Cerebellar nuclear complex (tissue), 1 donor: ENCODE results near the gene SLC7A1.
"Not testable (repeated sequence)": the region's sequence is repeated elsewhere in the genome, so short reads cannot be mapped to it uniquely, and the experiment has no call there.

Experiments
- DNase-seq, 2 experiments: peaks; one replicate each; lab custom pipeline; 2025; lab: John Stamatoyannopoulos, UW

SLC7A1 gene

DNA sequence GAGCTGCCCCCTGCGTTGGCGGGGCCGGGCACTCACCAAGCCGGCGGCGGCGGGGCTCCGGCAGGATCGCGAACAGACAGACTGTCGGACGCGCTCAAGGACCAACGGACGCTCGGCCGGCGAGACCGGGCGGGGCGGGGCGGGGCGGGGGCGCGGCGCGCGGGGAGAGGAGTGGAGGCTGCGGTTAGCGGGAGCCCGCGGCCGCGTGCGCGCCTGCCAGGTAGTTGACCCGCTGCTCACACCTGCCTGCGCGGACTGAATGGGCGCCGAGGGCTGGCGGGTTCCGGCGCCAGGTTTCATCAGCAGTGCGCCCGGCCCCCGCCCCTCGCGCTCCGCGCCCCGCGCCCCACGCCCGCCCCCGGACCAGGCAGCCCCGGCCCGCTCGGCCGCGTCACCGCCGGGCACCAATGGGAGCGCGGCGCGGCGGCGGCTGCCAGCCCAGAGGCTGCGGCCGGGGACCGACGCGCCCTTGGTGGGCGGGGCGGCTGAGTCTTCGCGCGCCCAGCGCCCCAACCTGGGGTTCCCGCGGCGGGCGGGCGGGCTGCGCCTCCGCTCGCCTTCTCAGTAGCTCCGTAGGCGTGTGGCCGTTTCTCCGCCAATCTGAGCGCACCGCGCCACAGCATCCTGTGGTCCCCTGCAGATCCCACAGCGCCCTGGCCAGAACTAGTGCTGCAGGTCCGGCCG, at the start of gene SLC7A1:
TSS of gene SLC7A1 (minus strand) at position 309 of the 684 bp plus-strand sequence. CDS start 59,500 bp downstream, outside the sequence.
- DNase-seq, result peak in 1 of 2 experiments; percentile 12

DNA sequence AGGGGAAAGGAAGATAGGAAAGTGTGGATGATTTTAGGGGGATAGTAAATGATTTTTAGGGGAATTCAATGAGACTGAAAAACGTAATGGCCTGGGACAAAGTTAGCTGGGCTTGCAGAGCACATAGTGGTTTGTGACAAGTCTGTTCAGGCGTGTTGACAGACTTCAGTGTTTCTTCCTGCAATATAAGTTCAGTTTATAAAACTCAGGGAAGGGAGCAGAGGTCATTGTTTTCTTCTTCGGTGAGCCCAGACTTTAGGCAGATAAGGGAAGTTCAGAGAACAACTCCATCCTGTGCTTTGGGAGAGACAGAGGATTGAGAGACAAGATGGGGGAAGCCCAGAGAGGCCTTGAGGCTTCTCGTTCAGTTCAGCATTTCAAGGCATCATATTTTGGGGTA, 45.2 kb upstream of the SLC7A1 start:
- no peak for DNase-seq

DNA sequence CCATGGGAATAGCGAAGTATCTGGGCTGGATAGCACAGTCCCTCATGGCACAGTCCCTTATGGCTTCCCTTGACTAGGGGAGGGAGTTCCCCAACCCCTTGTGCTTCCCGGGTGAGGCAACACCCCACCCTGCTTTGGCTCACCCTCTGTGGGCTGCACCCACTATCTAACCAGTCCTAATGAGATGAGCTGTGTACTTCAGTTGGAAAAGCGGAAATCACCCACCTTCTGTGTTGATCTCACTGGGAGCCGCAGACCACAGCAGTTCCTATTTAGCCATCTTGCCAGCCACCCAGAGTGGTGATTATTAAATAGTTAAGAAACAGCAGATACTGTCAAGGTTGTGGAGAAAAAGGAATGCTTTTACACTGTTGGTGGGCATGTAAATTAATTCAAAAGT, 41.3 kb upstream of the SLC7A1 start:
- not testable (repeated sequence) for DNase-seq

DNA sequence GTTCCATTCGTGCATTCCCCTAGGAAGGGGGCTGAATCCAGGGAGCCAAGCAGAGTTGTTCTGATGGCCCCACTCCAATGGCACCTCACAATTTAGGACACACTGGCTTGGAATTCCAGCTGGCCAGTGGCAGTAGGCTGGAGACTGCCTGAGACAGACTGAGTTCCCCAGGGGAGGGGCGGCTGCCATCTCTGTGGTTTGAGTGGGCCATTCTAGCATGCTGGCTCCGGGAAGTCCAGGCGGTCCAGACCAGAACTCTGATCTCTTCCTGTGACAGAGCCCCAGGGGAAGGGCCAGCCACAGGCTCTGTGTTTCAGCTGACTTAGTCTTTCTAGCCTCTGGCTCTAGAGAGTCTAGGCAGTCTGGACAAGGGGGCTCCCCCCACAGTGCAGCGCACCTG, 29.5 kb upstream of the SLC7A1 start:
- DNase-seq, result no peak

DNA sequence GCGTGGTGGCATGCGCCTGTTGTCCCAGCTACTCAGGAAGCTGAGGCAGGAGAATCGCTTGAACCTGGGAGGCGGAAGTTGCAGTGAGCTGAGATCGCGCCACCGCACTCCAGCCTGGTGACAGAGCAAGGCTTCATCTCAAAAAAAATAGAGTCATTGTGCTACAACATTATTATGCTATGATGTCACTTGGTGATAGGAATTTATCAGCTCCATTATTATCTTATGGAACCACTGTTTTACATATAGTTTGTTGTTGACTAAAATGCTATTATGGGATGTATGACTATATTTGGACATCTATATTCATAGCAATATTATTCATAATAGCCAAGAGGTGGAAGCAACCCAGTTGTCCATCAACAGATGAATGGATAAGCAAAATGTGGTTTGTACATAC, 26.4 kb upstream of the SLC7A1 start:
- no peak for DNase-seq

DNA sequence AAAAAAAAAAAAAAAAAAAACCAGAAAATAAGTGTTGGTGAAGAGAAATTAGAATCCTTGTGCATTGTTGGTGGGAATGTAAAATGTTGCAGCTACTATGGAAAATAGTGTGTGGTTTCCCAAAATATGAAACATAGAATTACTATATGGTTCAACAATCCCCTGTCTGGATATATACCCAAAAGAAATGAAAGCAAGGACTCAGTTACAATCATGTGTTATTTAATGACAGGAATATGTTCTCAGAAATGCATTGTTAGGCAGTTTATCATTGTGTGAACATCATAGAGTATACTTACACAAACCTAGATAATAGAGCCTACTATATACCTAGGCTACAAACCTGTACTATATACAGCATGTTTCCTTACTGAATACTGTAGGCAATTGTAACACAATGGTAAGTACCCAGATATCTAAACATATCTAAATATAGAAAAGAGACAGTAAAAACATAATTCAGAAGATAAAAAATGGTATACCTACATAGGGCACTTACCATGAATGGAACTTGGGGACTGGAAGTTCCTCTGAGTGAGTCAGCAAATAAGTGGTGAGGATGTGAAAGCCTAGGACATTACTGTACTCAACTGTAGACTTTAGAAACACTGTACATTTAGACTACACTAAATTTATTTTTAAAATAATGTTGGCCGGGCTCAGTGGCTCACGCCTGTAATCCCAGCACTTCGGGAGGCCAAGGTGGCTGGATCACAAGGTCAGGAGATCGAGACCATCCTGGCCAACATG, 25.7 kb upstream of the SLC7A1 start:
- no peak for DNase-seq

DNA sequence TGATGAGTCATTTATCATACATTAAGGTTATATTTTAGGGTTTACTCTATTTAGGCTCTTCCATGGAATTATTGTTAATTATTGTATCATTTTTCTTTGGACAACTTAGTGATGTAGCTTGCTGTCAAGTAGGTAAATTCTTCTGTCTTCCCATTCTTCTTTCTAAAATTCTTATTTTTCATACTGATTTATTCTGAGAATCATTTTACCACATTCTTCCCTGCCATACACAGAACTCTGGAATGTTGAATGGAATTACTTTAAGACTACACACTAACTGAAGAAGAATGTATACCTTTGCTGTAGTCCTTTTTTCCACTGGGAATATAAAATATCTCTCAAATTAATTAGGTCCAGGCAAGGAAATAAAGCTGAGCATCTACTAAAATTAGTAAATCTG, 24.5 kb upstream of the SLC7A1 start:
- DNase-seq, result no peak

DNA sequence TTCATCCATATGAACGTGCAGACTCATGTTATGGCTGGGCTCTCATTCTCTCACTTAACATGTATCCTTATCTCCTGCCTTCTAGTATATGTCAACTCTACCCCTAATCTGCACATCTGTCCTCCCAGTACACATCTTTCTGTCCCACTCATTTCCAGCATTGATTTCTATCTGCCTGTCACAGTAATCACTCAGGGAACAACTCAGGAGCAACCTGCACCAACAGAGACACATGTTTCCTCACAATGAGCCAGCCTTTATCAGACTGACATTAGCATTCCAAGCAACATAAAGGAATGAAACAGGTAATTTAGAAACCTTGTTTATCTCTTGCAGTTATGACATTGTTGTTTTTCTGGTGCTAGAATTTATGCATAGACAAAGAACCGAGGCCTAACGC, 17.6 kb upstream of the SLC7A1 start:
- DNase-seq, result no peak

DNA sequence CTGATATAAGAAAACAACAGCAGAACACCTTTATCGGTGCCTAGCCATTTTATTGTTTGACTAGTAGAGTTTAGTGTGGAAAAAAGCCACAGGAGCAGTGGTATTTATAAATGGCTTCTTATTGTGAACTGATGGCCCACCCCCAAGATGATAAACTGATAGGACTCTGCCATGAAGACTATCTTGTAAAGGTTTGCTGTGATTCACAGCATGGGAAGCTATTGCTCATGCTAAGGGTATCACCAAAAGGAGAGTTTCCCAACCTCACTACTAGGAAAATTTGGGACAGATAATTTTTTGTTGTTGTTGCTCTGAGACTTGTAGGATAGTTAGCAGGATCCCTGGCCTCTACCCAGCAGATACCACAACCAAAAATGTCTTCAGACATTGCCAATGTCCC, 12.0 kb upstream of the SLC7A1 start:
- DNase-seq, result no peak

DNA sequence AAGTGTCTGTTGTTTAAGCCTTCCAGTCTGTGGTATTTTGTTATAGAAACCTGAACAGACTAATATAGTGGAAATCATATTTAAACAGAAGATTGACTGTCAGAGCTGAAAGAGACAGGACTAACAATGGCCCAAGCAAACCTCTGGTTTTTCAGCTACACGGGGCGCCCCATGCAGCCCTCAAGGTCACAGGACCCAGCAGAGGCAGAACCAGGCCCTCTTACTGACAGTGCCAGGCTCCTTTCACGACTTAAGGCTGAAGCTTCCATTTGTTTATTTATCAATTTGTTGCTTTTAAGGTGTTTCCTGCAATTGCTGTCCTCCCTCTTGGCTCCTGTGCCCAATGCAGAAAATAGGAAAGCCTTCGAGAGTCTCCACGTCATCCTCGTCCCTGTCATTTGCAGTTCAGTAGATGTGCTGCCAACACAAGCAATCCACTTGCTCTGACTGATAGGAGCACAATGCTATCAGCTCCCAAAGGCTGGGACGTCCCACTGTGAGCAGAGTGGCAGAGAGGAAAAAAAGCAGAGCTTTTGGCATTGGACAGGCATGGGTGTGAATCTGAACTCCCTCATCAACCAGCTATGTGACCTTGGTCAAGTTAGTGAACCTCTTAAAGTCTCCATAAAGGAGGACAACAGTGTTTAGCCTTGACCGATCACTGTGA, 10.5 kb upstream of the SLC7A1 start:
- DNase-seq, result no peak

DNA sequence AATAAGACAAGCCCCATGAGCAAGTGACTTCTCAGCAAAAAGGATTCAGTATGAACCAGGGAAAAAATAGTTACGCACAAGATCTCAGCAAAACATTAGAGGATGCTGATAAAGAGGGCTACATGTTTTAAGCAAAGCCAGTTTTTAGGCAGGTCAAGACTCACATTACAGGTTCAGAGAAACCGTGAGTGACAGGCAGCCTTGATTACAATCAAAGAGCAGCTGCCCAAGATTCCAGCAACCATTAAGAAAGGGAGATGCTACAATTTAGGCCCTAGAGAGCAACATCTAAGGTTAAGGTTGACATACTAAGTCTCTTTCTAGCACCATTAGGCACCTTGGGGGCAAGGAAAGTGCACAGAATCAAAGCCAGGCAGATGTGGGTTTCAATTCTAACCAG, 2.8 kb upstream of the SLC7A1 start:
- DNase-seq, result no peak

DNA sequence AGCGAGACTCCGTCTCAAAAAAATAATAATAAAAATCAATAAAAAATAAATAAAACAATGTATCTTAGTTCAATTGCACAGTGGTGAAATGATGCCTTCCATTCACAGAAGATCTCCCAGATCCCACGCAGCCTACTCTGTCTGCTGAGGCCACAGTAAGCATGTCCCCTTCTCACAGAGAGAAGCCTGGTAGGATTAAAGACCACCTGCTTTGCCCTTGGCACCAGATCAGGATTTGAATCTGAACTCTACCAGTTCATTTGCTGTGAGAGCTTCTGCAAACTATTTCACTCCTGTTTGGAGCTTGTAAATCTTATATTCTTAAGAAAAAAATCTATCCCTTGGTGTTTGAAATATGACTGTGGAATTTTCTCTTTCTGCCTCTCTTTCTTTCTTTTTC, 2.2 kb upstream of the SLC7A1 start:
- no peak for DNase-seq

DNA sequence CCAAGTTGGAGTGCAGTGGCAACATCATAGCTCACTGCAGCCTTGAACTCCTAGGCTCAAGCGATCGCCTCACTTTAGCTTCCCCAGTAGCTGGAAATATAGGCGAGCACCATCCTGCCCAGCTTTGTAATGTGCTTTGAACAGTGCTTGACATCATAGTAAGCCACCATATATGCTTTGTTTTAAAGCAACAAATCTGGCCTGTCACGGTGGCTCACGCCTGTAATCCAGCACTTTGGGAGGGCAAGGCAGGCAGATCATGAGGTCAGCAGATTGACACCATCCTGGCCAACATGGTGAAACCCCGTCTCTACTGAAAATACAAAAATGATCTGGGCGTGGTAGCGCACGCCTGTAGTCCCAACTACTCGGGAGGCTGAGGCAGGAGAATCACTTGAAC, 1.8 kb upstream of the SLC7A1 start:
- no peak for DNase-seq

DNA sequence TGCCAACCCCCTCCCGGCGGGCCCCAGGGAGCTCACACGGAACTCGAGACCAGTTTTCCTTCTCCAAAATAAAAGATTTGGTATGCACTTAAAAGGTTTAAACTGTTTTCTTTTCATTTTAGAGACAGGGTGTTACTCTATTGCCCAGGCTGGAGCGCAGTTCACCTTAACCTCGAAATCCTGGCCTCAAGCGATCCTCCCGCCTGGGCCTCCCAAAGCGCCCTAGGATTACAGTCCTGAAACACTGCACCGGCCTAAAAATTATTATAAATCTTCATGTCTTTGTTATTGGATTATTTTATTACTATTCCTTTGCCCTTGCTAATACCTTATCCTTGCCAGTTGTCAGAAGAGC, 553 bp upstream of the SLC7A1 start:
- no peak for DNase-seq

DNA sequence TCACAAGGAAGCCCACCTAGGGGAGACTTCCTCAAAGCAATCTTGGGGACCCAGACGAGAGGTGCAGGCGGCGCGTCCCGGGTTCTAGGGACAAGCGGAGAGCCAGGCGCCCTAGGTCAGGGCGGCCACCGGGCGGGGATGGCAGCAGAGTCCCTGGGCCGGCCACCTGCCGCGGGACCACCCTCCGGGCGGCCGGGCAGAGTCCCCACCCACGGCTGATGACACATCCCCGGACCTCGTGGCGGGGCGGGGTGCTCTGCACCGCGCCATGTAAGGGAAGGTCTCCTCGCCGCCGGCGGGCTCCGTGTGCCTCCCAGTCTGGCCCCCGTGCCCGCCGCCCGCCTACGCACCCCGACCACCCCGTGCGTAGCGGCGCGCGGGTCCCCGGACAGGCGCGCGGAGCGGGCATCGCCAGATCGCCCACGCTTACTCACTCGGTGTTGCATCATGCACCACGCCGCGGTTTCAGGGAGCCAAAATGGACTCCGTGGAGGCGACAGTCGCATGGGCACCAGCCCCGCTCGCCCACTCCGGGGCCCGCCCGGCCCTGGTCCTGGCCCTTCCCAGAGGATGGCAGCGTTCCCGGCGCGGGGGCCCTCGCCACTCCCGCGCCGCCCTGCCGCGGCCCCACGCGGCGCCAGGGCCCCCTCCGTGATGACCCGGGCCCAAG, 643 bp downstream of the SLC7A1 start:
- DNase-seq, result peak in 1 of 2 experiments; percentile 20

DNA sequence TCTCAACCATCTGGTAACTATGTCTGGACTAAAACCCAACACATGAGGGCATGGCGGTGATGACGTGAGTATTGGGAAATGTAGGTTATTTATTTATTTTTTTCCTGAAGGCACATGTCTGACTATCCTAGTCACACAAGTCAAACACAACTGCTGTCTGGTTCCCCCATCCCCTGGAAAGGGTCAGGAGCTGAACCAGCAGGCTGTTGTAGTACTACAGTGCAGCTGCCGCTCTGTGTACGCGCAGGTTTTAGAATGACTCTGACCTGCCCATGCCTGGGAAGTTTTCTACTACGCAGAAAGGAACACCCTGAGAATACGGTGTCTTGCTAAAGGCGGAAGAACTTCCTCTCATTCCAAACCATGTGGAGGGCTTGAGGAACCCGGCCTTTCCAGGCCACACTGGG, 1.2 kb downstream of the SLC7A1 start:
- DNase-seq, result no peak

DNA sequence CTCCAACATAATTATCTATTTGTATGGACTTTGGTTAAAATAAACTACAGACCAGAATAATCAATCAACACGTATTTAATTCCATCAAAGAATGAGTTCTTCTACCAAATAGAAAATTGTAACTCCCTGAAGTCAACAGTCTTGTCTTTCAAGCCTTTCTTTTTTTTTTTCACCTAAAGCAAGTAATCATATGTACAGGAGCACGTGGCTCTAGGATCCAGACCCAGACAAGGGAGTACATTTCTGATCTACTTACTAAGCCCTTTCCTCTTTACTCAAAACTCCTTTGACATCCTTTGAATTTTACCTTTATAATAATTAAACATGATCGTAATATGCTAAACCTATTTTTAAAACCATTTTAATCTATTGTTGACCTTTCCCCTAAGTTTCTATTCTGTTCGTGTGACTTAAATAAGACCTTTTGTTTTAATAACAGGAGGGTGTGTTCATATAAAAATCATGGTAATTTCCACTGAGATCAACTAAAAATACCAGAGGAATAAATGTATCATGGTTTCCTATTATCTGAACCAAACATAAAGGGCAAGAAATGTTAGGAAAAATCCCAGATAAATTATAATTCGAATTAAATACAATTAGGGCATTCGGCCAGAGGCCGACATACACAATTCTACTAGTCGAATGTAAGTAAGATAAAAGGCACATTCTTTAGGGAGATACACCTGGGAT, 1.7 kb downstream of the SLC7A1 start:
- DNase-seq, result no peak

DNA sequence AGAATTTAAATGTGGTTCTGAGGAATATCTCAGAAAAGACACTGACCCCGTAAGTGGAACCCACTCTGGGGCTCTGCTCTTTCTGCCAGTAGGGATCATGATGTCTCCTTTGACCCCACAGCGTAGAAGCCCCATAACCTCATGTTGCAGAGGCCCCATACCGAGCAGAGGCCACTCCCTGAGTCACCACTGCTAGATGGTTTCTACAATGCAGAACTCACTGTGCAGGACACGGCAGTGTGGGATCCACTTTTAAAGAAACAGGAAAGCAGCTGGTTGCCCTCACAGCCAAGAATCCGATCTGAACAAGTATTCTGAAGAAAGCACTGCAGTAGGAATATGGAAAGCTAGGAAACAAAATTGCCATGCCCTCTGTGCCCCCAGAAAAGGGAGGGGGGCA, 4.2 kb downstream of the SLC7A1 start:
- no peak for DNase-seq

DNA sequence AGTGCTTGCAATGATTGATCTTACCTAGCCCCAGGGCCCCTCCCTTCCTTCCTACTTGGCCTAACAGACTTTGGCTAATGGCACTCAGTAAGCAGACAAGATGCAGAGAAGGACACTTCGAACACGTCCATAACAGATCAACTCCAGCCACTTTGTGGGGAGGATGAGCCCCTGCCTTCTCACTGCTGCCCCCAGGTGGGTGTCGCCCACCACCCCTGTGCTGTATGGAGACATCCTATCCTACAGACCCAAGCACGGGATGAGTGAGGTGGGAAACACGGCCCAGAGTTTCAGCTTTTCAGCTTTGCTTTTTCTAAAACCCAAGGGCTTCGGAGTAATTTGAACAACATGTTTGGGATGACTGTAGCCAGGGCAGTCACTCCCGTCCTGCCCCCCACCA, 5.5 kb downstream of the SLC7A1 start:
- no peak for DNase-seq

DNA sequence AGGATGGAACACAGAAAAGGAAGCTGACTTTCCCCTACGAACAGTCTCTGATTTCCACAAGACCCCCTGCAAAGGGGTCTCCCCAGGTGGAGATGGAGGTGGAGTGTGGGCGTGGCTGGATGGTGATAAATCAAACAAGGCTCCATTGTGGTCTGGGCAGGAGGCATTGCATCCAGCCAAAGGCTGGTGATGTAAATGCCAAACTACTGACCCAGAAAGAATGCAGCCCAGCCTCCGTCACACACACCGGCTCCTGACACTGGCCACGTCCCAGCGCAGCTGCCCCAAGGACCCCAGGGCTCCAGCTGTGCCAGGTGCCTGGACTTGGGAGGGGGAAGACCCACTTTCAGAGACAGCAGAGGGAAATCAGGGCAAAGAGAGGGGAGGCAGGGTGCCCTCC, 6.3 kb downstream of the SLC7A1 start:
- DNase-seq, result no peak

DNA sequence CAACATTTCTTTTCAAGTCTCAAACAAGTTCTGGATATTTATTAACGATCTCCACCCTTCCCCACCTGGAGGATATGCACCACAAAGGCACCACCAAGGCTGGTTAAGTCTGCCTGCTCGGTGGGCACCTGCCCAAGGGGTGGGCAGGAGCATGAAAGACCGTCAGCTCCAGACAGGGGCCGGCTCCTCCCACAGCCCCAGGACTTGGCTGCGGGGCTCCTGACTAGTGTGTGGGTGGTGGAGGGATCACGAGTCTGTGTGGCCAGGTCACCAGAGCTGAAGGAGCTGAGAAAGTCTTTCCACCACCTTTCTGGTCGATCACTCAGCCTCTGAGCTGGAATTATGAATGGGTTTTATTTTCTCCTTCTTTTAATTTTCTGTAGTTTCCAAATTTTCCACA, 7.8 kb downstream of the SLC7A1 start:
- DNase-seq, result no peak
